ENCODE results near the gene CHST6.

- TF ChIP-seq SIN3A (IDR thresholded peaks at IDR 0.05; ENCODE audit: low read depth, low read length), result no peak
- TF ChIP-seq PAX8 (IDR thresholded peaks at IDR 0.05), result no peak
- TF ChIP-seq MAX (IDR thresholded peaks at IDR 0.05; ENCODE audit: low read depth, low read length), result no peak
- TF ChIP-seq CTCF (IDR thresholded peaks at IDR 0.05 in 2 of 3, conservative IDR thresholded peaks at IDR 0.05 in 1 of 3; ENCODE audit: control insufficient read depth in 2 of 3, extremely low read depth in 1 of 3, insufficient read depth in 1 of 3, low read depth in 3 of 3, low read length in 3 of 3), result no peak
- TF ChIP-seq ATF3 (IDR thresholded peaks at IDR 0.05; ENCODE audit: borderline replicate concordance, extremely low read depth, low read depth, low read length), result no peak
- TF ChIP-seq CBX5 (IDR thresholded peaks at IDR 0.05; ENCODE audit: low read depth), result no peak
- no peak for TF ChIP-seq ATF2 (IDR thresholded peaks at IDR 0.05; ENCODE audit: low read length)
- no peak for TF ChIP-seq FOS (IDR thresholded peaks at IDR 0.05; ENCODE audit: borderline replicate concordance, extremely low read depth, insufficient read length)
- TF ChIP-seq CHD2 (IDR thresholded peaks at IDR 0.05; ENCODE audit: borderline replicate concordance, low read depth, low read length), result no peak
- TF ChIP-seq TAF1 (IDR thresholded peaks at IDR 0.05; ENCODE audit: borderline replicate concordance, low read depth, low read length), result no peak
- no peak for TF ChIP-seq POLR2AphosphoS5 (IDR thresholded peaks at IDR 0.05; ENCODE audit: low read length)
These were observed 32.4 kb downstream of the CHST6 start for GRCh38 chr16:75462806-75463205.

Data from GM12878 (cell line).